MM.1S (cell line): ENCODE results near the gene KIAA1671.

ENCODE experiments used
- CTCF ChIP-seq: fragments of 300-600 bp; sonication (generic); IDR thresholded peaks from 2 replicates; pipeline ENCODE4 v1.5.1; 2016; ENCODE audit warnings: antibody characterized with exemption, low read length, mixed read lengths
- EZH2 ChIP-seq: fragments of 300-600 bp; sonication (generic); optimal IDR thresholded peaks from 2 replicates; pipeline ENCODE3; 2017; ENCODE audit warnings: low read depth, mild to moderate bottlenecking, antibody characterized with exemption, low read length, mixed read lengths

- TF ChIP-seq CTCF (no peak), EZH2 (no peak)
Observed at GRCh38 chr22:25219211-25219689, 266.7 kb downstream of the KIAA1671 start, which contains the start of gene CRYBB2.
